NOMO-1 treated with DMSO at 0.1 percent for 48 hours (cell line): ENCODE measurements around the gene TTC7B.

Experiments
- DNase-seq: peaks from one replicate; lab custom pipeline; 2025; ENCODE audit not compliant: unreplicated experiment; lab: John Stamatoyannopoulos, UW

TTC7B gene

GRCh38 chr14:90566481-90566880 lies 249.7 kb downstream of the TTC7B start:
- DNase-seq: no peak

DNA sequence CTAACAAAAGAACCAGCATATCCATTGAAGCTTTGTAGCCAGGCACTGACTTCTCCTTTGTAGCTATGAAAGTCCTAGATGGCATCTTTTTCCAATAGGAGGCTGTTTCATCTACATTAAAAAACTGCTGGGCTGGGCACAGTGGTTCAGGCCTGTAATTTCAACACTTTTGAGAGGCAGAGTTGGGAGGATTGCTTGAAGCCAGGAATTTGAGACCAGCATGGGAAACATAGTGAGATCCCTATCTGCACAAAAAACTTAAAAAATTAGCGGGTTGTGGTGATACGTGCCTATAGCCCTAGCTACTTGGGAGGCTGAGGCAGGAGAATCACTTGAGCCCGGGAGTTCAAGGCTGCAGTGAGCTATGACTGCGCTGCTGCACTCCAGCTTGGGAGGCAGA lies 251.7 kb downstream of the TTC7B start:
- DNase-seq: no peak

DNA sequence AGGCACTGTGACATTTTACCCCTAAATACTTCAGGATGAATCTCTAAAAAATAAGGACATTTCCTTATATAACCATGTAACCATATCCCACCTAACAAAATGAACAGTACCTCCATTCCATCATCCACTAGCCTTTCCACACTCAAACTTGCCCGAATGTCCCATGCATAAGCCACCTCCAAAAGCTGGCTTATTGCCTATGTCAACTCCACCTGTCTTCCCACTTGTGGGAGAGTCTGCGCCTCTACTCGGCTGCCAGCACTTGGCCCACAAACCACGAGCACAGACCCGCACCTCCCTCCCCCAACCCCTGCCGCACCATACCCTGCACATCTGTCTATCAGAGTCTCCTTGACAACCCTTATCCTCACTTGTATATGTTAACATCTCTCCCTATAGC lies 253.6 kb downstream of the TTC7B start:
- DNase-seq: no peak

DNA sequence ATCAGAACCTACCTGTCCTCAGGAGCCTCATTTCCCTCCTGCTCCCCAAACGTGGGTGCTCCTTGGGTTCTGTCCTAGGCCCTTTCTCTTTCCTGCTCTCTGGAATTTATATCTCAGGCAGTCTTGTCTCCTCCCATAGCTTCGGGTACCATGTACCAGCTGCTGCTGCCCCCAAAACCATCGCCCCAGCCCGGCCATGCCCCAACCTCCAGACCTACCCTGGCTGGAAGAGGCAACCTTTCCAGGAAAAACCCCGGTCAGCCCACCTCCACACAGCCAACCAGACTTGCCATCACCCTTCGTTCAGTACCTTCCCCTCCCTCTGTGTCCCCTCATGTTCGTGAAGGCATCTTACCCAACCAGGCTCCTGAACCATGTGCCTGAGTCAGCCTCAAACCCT lies 254.3 kb downstream of the TTC7B start:
- DNase-seq: no peak

DNA sequence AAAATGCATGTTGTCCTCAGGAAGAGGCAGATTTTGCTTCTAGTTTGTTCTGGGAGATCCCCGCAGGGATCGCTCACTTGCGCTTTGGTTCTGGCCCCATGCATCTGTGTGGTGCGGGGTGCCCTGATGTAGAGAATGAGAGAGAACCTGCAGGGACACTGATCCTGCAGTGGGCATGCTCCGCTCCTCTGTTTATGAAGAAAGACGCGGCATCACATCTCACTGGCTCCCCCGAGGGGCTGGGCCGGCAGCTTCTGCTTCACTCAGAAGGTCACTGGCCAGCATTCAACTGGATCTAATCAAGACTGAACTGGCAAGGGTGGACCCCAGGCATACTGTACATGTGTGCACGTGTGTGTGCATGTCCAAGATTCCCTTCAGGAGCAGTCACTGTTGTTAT lies 255.2 kb downstream of the TTC7B start:
- DNase-seq: no peak

- no peak for DNase-seq
Observed at GRCh38 chr14:90560558-90560957, 255.7 kb downstream of the TTC7B start.

GRCh38 chr14:90559811-90560492 lies 256.3 kb downstream of the TTC7B start:
- no peak for DNase-seq

DNA sequence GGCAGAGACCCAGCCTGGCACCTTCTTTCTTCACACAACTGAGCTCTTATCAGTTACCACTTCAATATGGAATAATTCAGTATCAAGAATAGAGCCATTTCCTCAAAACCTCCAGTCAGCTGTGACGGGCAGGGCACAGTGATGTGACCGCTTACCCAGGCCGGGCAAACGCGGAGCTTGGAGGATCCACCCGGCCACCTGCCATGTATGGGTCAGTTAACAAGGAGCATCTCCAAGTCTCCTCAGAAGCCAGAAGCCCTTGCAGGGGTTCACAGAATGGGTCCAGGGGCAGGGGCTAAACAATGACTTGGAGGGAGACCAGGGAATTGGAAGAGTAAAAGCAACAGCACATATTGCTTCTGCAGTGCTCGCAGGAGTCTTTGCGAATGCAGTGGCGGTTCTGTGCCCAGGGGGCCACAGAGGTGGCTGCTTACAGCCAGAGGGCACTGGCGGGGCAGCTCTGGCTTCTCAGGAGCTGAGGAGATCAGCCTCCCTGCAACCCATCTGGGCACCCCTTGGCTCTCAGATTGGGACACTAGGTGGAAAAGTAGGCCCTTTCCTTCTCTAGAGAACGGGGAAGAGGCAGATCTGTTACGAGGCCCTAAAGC lies 257.1 kb downstream of the TTC7B start:
- DNase-seq: no peak

DNA sequence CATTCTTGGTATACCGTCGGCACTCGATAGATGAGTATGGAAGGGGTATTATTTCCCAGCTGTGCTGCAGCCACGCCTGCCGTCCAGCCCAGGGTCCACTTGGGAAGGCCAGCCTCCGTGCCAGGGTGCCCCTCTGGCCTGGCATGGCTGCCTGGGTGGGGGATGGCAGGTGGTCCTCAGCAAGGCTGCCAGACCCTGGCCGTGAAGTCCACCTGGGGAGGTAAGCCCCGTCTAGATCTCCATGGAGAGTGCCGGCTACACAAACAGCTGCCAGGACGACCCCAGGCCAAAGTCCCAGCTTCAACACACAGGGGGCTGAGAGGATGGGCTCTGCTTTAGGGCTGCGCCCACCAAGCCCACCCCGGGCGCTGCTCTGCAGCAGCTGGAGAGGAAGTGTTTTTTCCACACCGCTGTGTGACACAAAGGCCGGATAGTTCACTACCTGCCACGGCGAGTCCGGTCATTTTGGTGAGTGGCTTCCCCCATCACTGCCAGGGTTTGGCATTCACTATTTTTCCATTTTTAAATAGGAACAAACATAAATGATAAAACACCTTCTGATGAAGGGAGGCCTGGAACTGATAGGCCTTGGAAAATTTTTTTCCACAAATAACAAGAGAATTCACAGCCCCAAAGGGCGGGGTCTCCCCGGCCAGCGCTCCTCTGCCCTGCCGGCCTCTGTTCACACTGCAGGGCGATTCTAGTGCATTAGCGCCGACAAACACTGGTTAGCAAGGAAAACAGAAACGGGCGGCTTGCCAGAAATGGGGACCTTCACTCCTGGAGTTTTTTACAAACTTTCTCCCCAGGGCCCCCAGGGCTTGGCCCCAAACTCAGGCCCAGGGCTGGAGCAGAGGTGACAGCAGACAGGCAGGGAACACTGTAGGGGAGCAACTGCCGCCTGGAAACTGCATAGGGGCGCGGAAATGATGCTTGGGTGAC lies 257.9 kb downstream of the TTC7B start:
- DNase-seq: no peak

- DNase-seq: no peak
Observed at GRCh38 chr14:90557516-90557915, 258.7 kb downstream of the TTC7B start.

DNA sequence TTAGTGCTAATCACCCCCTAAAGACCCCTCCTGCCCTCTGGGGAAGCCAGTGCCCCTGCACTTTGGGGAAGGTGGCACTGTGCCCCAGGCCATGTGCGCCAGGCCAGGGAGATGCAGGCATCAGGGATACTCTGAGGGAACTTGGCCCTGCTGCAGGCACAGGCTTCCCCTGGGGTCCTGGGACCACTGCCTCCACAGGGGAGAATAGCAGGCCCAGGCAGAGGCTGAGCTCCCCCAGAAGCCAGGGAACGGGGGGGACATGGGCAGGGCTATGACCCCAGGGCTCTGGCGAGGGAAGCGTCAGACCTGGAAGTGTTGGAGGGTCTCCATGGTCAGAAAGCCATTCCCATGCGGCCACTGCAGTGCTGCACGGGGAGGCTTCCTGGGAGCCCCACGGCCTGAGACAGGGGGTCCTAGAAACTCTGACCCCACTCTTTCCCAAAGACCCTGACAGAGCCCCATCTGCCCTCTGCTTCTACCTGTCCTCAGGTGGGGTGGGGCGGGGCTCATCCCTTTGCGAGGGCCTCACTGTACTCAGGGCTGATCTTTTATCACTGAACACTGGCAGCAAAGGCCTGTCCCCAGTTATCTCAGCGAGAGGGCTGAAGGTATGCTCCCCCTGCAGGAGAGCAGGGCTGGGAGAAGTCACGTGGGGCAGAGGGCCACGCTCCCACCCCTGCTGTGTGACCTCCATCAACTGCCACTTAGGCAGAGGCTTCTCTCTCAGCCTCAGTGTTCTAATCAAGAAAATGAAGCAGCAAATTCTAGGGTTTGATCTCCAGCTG lies 259.4 kb downstream of the TTC7B start:
- DNase-seq: no peak

DNA sequence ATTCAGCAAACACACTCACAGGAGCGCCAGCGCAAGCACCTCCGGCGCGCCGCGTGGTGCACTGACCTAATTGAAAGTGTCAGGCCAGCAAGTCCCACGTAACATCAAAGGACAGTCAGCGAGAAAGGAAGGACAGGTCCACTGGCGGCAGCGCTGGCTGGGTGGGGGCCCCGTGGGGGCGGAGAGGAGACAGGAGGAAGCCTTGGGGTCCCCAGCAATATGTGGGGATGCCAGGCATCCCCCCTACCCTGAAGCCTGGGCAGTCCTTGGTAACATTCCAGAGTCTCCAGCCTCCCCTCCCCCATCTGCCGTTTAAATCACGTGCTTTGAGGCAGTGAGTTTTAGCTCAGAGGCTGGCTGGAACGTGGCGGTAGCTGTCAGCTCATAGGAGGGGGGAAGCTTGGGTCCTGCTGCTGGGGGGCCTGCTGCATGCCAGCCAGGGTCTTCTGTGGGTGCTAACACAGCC lies 260.2 kb downstream of the TTC7B start:
- no peak for DNase-seq

DNA sequence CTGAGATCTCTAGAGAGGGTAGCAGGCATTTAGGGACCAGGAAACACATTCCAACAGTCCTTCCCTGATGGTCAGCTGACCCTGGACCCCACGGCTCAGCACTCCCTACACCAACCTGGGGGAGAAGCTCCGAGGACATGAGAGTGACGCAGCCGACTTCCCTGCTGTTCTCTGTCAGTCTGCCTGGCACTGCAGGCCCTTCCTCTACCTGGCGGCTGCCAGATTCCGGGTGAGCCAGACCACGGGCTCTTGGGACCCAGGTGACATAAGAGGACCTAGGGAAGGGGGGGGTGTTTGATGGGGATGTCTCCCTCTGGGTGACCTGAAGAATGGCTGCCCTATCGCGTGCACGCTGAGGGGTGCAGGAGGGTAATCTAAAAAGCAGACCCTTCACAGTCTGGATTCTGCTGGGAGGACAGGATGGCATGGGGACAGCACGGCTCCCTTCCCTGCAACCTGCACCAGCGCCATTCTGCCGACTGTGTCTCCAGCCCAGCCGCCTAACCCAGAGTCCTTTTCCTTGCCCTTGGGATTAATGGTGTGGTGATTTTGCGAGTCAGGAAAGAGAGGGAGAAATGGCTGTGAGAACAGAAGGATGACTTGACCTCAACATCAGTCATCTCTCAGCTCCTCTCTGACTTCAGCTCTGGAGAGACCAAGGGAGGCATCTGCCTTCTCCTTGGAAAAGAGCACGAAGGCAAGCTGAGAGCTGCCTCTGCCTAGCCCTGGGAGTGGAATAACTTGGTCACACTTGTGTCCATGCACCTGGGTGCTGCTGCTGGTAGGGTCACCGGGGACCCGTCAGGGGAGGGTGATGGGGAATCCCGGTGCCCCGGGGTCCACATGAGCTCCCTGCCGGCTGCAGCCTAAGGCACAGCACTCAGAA lies 260.9 kb downstream of the TTC7B start:
- DNase-seq: no peak

DNA sequence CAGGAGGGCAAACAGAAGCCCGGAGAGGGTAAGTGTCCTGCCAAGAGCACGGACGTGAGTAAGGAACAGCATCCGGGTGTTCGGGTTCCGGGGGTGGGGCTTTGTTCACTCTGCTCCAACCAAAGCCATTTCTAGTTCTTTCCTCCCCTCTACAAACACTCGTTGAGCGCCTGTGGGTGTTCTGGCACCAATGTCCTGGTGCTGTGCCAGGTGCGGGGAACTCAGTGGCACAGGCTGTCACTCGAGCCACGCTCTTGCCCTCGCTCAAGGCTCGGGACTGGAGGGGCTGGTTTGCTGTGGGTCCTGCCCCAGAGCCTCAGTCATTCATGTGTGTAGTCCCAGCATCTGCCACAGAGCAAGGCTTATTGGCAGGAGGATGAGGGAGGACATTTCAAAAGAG lies 261.9 kb downstream of the TTC7B start:
- no peak for DNase-seq

- no peak for DNase-seq
Observed at GRCh38 chr14:90553921-90554336, 262.3 kb downstream of the TTC7B start.

- DNase-seq: no peak
Observed at GRCh38 chr14:90553298-90553920, 262.8 kb downstream of the TTC7B start.

DNA sequence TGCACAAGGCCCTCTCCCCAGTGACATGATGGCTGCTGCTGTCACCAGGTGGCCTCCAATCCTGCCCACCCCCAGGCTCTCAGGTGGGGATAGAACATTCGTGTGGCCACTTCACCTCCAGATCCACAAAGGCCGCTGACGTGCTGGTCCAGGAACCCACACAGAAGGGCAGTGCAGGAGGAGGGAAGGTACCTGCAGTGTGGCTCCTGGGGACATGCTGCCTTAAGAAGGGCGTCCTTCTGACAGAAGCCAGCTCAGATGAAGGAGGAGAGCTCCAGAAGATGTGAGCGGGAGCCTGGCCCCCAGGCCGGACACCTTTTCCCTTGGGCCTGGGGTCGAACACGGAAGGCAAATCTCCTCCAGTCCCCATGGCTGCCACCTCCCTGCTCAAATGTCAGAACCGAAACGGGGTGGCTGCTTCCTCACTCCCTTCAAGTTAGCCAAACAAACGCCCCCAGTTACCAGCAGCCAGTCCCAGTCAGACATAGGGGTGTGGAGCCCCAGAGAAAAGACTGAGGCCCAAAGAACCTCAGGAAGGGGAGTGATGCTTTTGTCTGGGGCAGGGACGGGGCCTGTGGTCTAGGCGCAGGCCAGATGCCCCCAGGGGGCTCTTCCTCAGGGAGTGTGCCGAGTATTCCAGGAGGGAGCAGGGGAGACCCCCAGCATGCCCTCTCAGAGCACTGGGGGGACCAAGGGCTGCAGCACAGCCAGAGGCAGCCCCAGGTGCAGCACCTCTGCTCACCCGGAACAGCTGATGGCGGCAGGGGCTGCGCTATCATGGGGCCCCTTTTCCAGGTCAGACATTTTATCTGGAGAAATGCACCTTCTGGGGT lies 263.5 kb downstream of the TTC7B start:
- DNase-seq: no peak

DNA sequence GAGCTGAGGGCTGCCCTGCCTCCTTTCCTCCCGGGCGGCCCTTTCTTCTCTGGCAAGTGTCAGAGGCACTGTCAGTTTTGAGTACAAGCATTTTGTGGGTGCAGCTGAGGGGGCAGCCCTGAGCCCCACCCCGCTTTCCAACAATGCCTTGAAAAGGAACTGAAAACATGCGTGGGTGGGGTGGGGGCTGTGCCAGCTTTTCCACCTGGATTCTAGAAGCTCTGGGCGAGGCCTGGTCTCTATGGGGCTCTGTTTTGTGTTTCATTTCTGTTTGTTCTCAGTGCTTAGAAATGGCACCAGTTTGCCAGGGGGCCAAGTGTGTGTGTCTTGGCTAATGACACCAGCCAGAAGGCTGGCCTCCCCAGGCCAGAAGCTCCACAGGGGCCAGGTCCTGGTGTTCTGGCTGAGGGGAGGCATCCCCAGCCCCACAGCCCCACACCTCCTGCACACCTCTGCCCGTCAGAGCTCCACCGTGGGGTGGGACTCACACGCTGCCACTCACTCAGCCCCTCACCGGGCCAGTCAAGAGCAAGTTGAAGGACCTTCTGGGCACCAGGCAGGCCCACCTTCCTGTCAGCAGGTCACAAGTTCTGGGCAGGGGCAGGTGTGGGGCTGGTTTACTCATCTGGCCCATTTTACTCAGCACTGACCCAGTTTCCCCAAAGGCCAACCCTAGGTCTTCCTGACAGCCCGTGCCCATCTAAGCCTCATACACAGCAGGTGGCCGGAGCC lies 264.3 kb downstream of the TTC7B start:
- no peak for DNase-seq
